HG03439 (cell line): ENCODE measurements around the gene ITPR1.
A peak's percentile ranks its signal among the peaks of the same experiment; 100 is the strongest.

Source experiments
- ATAC-seq: cut with Tn5 transposase; IDR thresholded peaks from one replicate; pipeline ENCODE4 v1.9.1; 2021; ENCODE audit warnings: mild to moderate bottlenecking, moderate library complexity; ENCODE audit not compliant: unreplicated experiment

Gene ITPR1

GRCh38 chr3:4564928-4565586 lies 71.9 kb downstream of the ITPR1 start:
- no peak for ATAC-seq

GRCh38 chr3:4565809-4566501 lies 72.8 kb downstream of the ITPR1 start:
- ATAC-seq: no peak

- no peak for ATAC-seq
Observed at GRCh38 chr3:4568841-4569240, 75.7 kb downstream of the ITPR1 start.

- ATAC-seq: no peak
Observed at GRCh38 chr3:4570840-4571621, 77.9 kb downstream of the ITPR1 start.

GRCh38 chr3:4571690-4572334 lies 78.7 kb downstream of the ITPR1 start:
- peak; percentile 54 for ATAC-seq

- no peak for ATAC-seq
Observed at GRCh38 chr3:4573153-4573552, 80.0 kb downstream of the ITPR1 start.

- ATAC-seq: no peak
Observed at GRCh38 chr3:4574426-4574965, 81.3 kb downstream of the ITPR1 start.

- ATAC-seq: no peak
Observed at GRCh38 chr3:4575381-4575780, 82.2 kb downstream of the ITPR1 start.

- no peak for ATAC-seq
Observed at GRCh38 chr3:4577721-4578120, 84.6 kb downstream of the ITPR1 start.

- ATAC-seq: no peak
Observed at GRCh38 chr3:4580346-4581123, 87.4 kb downstream of the ITPR1 start.

- no peak for ATAC-seq
Observed at GRCh38 chr3:4581124-4581424, 87.9 kb downstream of the ITPR1 start.

- ATAC-seq: no peak
Observed at GRCh38 chr3:4581498-4581897, 88.3 kb downstream of the ITPR1 start.

GRCh38 chr3:4581920-4582611 lies 88.9 kb downstream of the ITPR1 start:
- no peak for ATAC-seq

- ATAC-seq: no peak
Observed at GRCh38 chr3:4582624-4583023, 89.5 kb downstream of the ITPR1 start.

- ATAC-seq: no peak
Observed at GRCh38 chr3:4583416-4583815, 90.3 kb downstream of the ITPR1 start.

- ATAC-seq: peak; percentile 58
Observed at GRCh38 chr3:4584456-4585249, 91.5 kb downstream of the ITPR1 start.

- no peak for ATAC-seq
Observed at GRCh38 chr3:4586381-4586780, 93.2 kb downstream of the ITPR1 start.

- ATAC-seq: no peak
Observed at GRCh38 chr3:4587061-4587837, 94.1 kb downstream of the ITPR1 start.

GRCh38 chr3:4587838-4588105 lies 94.6 kb downstream of the ITPR1 start:
- no peak for ATAC-seq
